Nephron progenitor cell (in vitro differentiated cells): ENCODE data around the gene HOXA3.

Experiments used
- DNase-seq: peaks from one replicate; pipeline ENCODE4 v3.0.0; 2021
- H3K27ac Mint-ChIP-seq: 2 replicates; pipeline ENCODE4 v1.8.0; 2021; ENCODE audit warnings: mild to moderate bottlenecking, moderate library complexity, mixed read lengths
- H3K27me3 Mint-ChIP-seq: 2 replicates; pipeline ENCODE4 v1.8.0; 2021; ENCODE audit warnings: mild to moderate bottlenecking, low read depth, mixed read lengths; ENCODE audit not compliant: poor library complexity
- H3K36me3 Mint-ChIP-seq: 2 replicates; pipeline ENCODE4 v1.8.0; 2021; ENCODE audit warnings: low read depth, mixed read lengths
- H3K4me1 Mint-ChIP-seq: 2 replicates; pipeline ENCODE4 v1.8.0; 2021; ENCODE audit warnings: mixed read lengths
- H3K4me3 Mint-ChIP-seq: 2 replicates; pipeline ENCODE4 v1.8.0; 2021; ENCODE audit warnings: mild to moderate bottlenecking, moderate library complexity, mixed read lengths
- H3K9me3 Mint-ChIP-seq: 2 replicates; pipeline ENCODE4 v1.8.0; 2021; ENCODE audit warnings: mild to moderate bottlenecking, moderate library complexity, mixed read lengths
- CTCF ChIP-seq: fragments of 200-600 bp; sonication (generic); IDR thresholded peaks from 2 replicates; pipeline ENCODE4 v1.5.0; 2021; ENCODE audit warnings: antibody characterized with exemption

HOXA3 gene

GRCh38 chr7:27198871-27199801 is 46.8 kb upstream of the HOXA3 start:
- Mint-ChIP-seq H3K36me3 (no peaks in the 10 kb centered on the region), H3K27ac (no peak overlapping the region), H3K4me1 (peaks cover 12% of the 10 kb centered on the region), H3K27me3 (peaks cover 97% of the 10 kb centered on the region), H3K4me3 (peak overlapping the region; percentile 65), H3K9me3 (no peaks in the 10 kb centered on the region)
- DNase-seq: peak; percentile 60
- no peak for TF ChIP-seq CTCF

- peak overlapping the region; percentile 25 for H3K4me3 Mint-ChIP-seq
Measured at GRCh38 chr7:27198138-27198841, 45.9 kb upstream of the HOXA3 start.

GRCh38 chr7:27197137-27198042 is 45.0 kb upstream of the HOXA3 start:
- Mint-ChIP-seq H3K9me3 (no peaks in the 10 kb centered on the region), H3K27me3 (peaks cover 97% of the 10 kb centered on the region), H3K4me3 (no peak overlapping the region), H3K4me1 (peaks cover 19% of the 10 kb centered on the region), H3K36me3 (no peaks in the 10 kb centered on the region), H3K27ac (no peak overlapping the region)
- TF ChIP-seq CTCF: no peak
- no peak for DNase-seq

More at GRCh38 chr7:27198138-27198841, 45.9 kb upstream of the HOXA3 start:
- H3K36me3 Mint-ChIP-seq: no peaks in the 10 kb centered on the region
- H3K27ac Mint-ChIP-seq: no peak overlapping the region
- H3K27me3 Mint-ChIP-seq: peaks cover 97% of the 10 kb centered on the region
- DNase-seq: no peak
- TF ChIP-seq CTCF: no peak
- no peaks in the 10 kb centered on the region for H3K9me3 Mint-ChIP-seq
- peaks cover 19% of the 10 kb centered on the region for H3K4me1 Mint-ChIP-seq

- H3K4me3 Mint-ChIP-seq: no peak overlapping the region
- DNase-seq: peak; percentile 92
- peaks cover 26% of the 10 kb centered on the region for H3K4me1 Mint-ChIP-seq
- H3K27me3 Mint-ChIP-seq: peaks cover 97% of the 10 kb centered on the region
- H3K9me3 Mint-ChIP-seq: no peaks in the 10 kb centered on the region
- TF ChIP-seq CTCF: peak; percentile 82
- H3K36me3 Mint-ChIP-seq: no peaks in the 10 kb centered on the region
- H3K27ac Mint-ChIP-seq: no peak overlapping the region
Measured at GRCh38 chr7:27196287-27196767, 43.9 kb upstream of the HOXA3 start.

- Mint-ChIP-seq H3K4me1 (peaks cover 27% of the 10 kb centered on the region), H3K9me3 (no peaks in the 10 kb centered on the region), H3K27ac (no peak overlapping the region), H3K4me3 (no peak overlapping the region), H3K36me3 (no peaks in the 10 kb centered on the region), H3K27me3 (peaks cover 97% of the 10 kb centered on the region)
- DNase-seq: peak; percentile 28
- no peak for TF ChIP-seq CTCF
Measured at GRCh38 chr7:27194686-27195379, 42.5 kb upstream of the HOXA3 start.
